ENCODE measurements around the gene MRPL16.

Gene MRPL16

GRCh38 chr11:59847626-59848025 is 37.0 kb upstream of the MRPL16 start:
- DNase-seq: no peak
- Histone ChIP-seq H3K36me3 (ENCODE audit: control insufficient read depth in 1 of 2, insufficient read depth in 2 of 2, low read depth in 1 of 2, low read length in 2 of 2) (no peaks in the 10 kb centered on the region), H3K9ac (ENCODE audit: low read length) (no peak overlapping the region), H4K8ac (ENCODE audit: low read length) (no peak overlapping the region), H3K4me2 (ENCODE audit: low read length, poor library complexity, severe bottlenecking) (no peak overlapping the region), H3K4me1 (ENCODE audit: control insufficient read depth, insufficient read depth, low read depth, low read length) (peaks cover 6% of the 10 kb centered on the region), H2BK12ac (ENCODE audit: low read length in 2 of 2) (no peak overlapping the region), H3K14ac (ENCODE audit: low read length in 2 of 2) (no peak overlapping the region), H3K27ac (ENCODE audit: low read length, poor library complexity, severe bottlenecking) (no peak overlapping the region), H3K4ac (ENCODE audit: low read depth in 1 of 2, low read length in 2 of 2) (no peak overlapping the region), H3K4me3 (ENCODE audit: insufficient read depth in 1 of 2, low read depth in 1 of 2, low read length in 2 of 2) (no peak overlapping the region), H3K23ac (ENCODE audit: low read length in 2 of 2) (no peak overlapping the region), H4K91ac (ENCODE audit: low read length) (no peak overlapping the region), H3K79me1 (replicated peaks; ENCODE audit: low read length, poor library complexity, severe bottlenecking) (no peaks in the 10 kb centered on the region), H2AFZ (ENCODE audit: low read depth, low read length) (no peak overlapping the region), H2BK15ac (ENCODE audit: low read depth, poor library complexity, severe bottlenecking) (no peak overlapping the region), H3K9me3 (ENCODE audit: control insufficient read depth, low read length) (no peaks in the 10 kb centered on the region), H3K18ac (ENCODE audit: low read depth in 1 of 2, low read length in 2 of 2) (no peak overlapping the region), H3K27me3 (ENCODE audit: control insufficient read depth in 1 of 2, insufficient read depth in 1 of 2, low read length in 2 of 2) (no peaks in the 10 kb centered on the region), H2BK120ac (ENCODE audit: low read depth, low read length) (no peak overlapping the region), H2AK5ac (ENCODE audit: low read length, severe bottlenecking) (no peak overlapping the region), H2BK5ac (ENCODE audit: low read depth, low read length, poor library complexity, severe bottlenecking) (no peak overlapping the region)
- WGBS: 71% methylated on average over 2 of the region's 3 CpGs

GRCh38 chr11:59846556-59846955 is 36.0 kb upstream of the MRPL16 start:
- no peaks in the 10 kb centered on the region for H3K9me3 ChIP-seq (ENCODE audit: control insufficient read depth, low read length)
- no peak overlapping the region for H3K14ac ChIP-seq (ENCODE audit: low read length in 2 of 2)
- H2BK120ac ChIP-seq (ENCODE audit: low read depth, low read length): no peak overlapping the region
- no peaks in the 10 kb centered on the region for H3K27me3 ChIP-seq (ENCODE audit: control insufficient read depth in 1 of 2, insufficient read depth in 1 of 2, low read length in 2 of 2)
- H2BK5ac ChIP-seq (ENCODE audit: low read depth, low read length, poor library complexity, severe bottlenecking): no peak overlapping the region
- no peak overlapping the region for H3K18ac ChIP-seq (ENCODE audit: low read depth in 1 of 2, low read length in 2 of 2)
- no peak overlapping the region for H3K23ac ChIP-seq (ENCODE audit: low read length in 2 of 2)
- no peak overlapping the region for H3K4me2 ChIP-seq (ENCODE audit: low read length, poor library complexity, severe bottlenecking)
- no peak overlapping the region for H2AFZ ChIP-seq (ENCODE audit: low read depth, low read length)
- no peak overlapping the region for H3K27ac ChIP-seq (ENCODE audit: low read length, poor library complexity, severe bottlenecking)
- no peak overlapping the region for H3K9ac ChIP-seq (ENCODE audit: low read length)
- no peak overlapping the region for H4K91ac ChIP-seq (ENCODE audit: low read length)
- no peaks in the 10 kb centered on the region for H3K79me1 ChIP-seq (replicated peaks; ENCODE audit: low read length, poor library complexity, severe bottlenecking)
- no peak overlapping the region for H3K4ac ChIP-seq (ENCODE audit: low read depth in 1 of 2, low read length in 2 of 2)
- H3K4me1 ChIP-seq (ENCODE audit: control insufficient read depth, insufficient read depth, low read depth, low read length): peaks cover 6% of the 10 kb centered on the region
- H3K4me3 ChIP-seq (ENCODE audit: insufficient read depth in 1 of 2, low read depth in 1 of 2, low read length in 2 of 2): no peak overlapping the region
- H2BK12ac ChIP-seq (ENCODE audit: low read length in 2 of 2): no peak overlapping the region
- WGBS: 49% methylated on average over 3 of the region's 5 CpGs
- H4K8ac ChIP-seq (ENCODE audit: low read length): no peak overlapping the region
- H2AK5ac ChIP-seq (ENCODE audit: low read length, severe bottlenecking): no peak overlapping the region
- H3K36me3 ChIP-seq (ENCODE audit: control insufficient read depth in 1 of 2, insufficient read depth in 2 of 2, low read depth in 1 of 2, low read length in 2 of 2): no peaks in the 10 kb centered on the region
- no peak for DNase-seq
- no peak overlapping the region for H2BK15ac ChIP-seq (ENCODE audit: low read depth, poor library complexity, severe bottlenecking)

GRCh38 chr11:59845399-59845798 is 34.8 kb upstream of the MRPL16 start, which contains the start of gene CBLIF:
TSS of gene CBLIF (minus strand) at chr11:59845499. CDS start at chr11:59845453, 46 bp downstream.
- H3K79me1 ChIP-seq (replicated peaks; ENCODE audit: low read length, poor library complexity, severe bottlenecking): no peaks in the 10 kb centered on the region
- no peak within 1 kb of the TSS for H2BK5ac ChIP-seq (ENCODE audit: low read depth, low read length, poor library complexity, severe bottlenecking)
- no peak within 1 kb of the TSS for H4K8ac ChIP-seq (ENCODE audit: low read length)
- no peak within 1 kb of the TSS for H3K23ac ChIP-seq (ENCODE audit: low read length in 2 of 2)
- H3K4me1 ChIP-seq (ENCODE audit: control insufficient read depth, insufficient read depth, low read depth, low read length): peaks cover 6% of the 10 kb centered on the region
- no peak within 1 kb of the TSS for H3K4me3 ChIP-seq (ENCODE audit: insufficient read depth in 1 of 2, low read depth in 1 of 2, low read length in 2 of 2)
- no peaks in the 10 kb centered on the region for H3K9me3 ChIP-seq (ENCODE audit: control insufficient read depth, low read length)
- H3K27ac ChIP-seq (ENCODE audit: low read length, poor library complexity, severe bottlenecking): no peak within 1 kb of the TSS
- no peak within 1 kb of the TSS for H2BK15ac ChIP-seq (ENCODE audit: low read depth, poor library complexity, severe bottlenecking)
- H4K91ac ChIP-seq (ENCODE audit: low read length): no peak within 1 kb of the TSS
- no peak within 1 kb of the TSS for H2AFZ ChIP-seq (ENCODE audit: low read depth, low read length)
- H2BK120ac ChIP-seq (ENCODE audit: low read depth, low read length): no peak within 1 kb of the TSS
- no peak within 1 kb of the TSS for H2BK12ac ChIP-seq (ENCODE audit: low read length in 2 of 2)
- H3K9ac ChIP-seq (ENCODE audit: low read length): no peak within 1 kb of the TSS
- no peaks in the 10 kb centered on the region for H3K27me3 ChIP-seq (ENCODE audit: control insufficient read depth in 1 of 2, insufficient read depth in 1 of 2, low read length in 2 of 2)
- WGBS: 93% methylated on average over 4 of the region's 4 CpGs
- no peak within 1 kb of the TSS for H3K14ac ChIP-seq (ENCODE audit: low read length in 2 of 2)
- H3K4me2 ChIP-seq (ENCODE audit: low read length, poor library complexity, severe bottlenecking): no peak within 1 kb of the TSS
- H3K36me3 ChIP-seq (ENCODE audit: control insufficient read depth in 1 of 2, insufficient read depth in 2 of 2, low read depth in 1 of 2, low read length in 2 of 2): no peaks in the 10 kb centered on the region
- no peak within 1 kb of the TSS for H3K18ac ChIP-seq (ENCODE audit: low read depth in 1 of 2, low read length in 2 of 2)
- H2AK5ac ChIP-seq (ENCODE audit: low read length, severe bottlenecking): peak within 1 kb of the TSS; percentile 19
- no peak within 1 kb of the TSS for H3K4ac ChIP-seq (ENCODE audit: low read depth in 1 of 2, low read length in 2 of 2)
- no peak for DNase-seq

GRCh38 chr11:59842316-59842715 is 31.7 kb upstream of the MRPL16 start:
- no peak overlapping the region for H2BK120ac ChIP-seq (ENCODE audit: low read depth, low read length)
- no peak overlapping the region for H2BK15ac ChIP-seq (ENCODE audit: low read depth, poor library complexity, severe bottlenecking)
- H3K36me3 ChIP-seq (ENCODE audit: control insufficient read depth in 1 of 2, insufficient read depth in 2 of 2, low read depth in 1 of 2, low read length in 2 of 2): no peaks in the 10 kb centered on the region
- H3K18ac ChIP-seq (ENCODE audit: low read depth in 1 of 2, low read length in 2 of 2): no peak overlapping the region
- H3K4me1 ChIP-seq (ENCODE audit: control insufficient read depth, insufficient read depth, low read depth, low read length): no peaks in the 10 kb centered on the region
- H4K91ac ChIP-seq (ENCODE audit: low read length): no peak overlapping the region
- no peak overlapping the region for H3K14ac ChIP-seq (ENCODE audit: low read length in 2 of 2)
- H3K79me1 ChIP-seq (replicated peaks; ENCODE audit: low read length, poor library complexity, severe bottlenecking): no peaks in the 10 kb centered on the region
- H3K27me3 ChIP-seq (ENCODE audit: control insufficient read depth in 1 of 2, insufficient read depth in 1 of 2, low read length in 2 of 2): no peaks in the 10 kb centered on the region
- no peak overlapping the region for H3K27ac ChIP-seq (ENCODE audit: low read length, poor library complexity, severe bottlenecking)
- no peak overlapping the region for H4K8ac ChIP-seq (ENCODE audit: low read length)
- no peak overlapping the region for H3K23ac ChIP-seq (ENCODE audit: low read length in 2 of 2)
- no peak overlapping the region for H2BK12ac ChIP-seq (ENCODE audit: low read length in 2 of 2)
- no peak overlapping the region for H2AK5ac ChIP-seq (ENCODE audit: low read length, severe bottlenecking)
- H2AFZ ChIP-seq (ENCODE audit: low read depth, low read length): no peak overlapping the region
- no peak overlapping the region for H3K9ac ChIP-seq (ENCODE audit: low read length)
- no peak overlapping the region for H2BK5ac ChIP-seq (ENCODE audit: low read depth, low read length, poor library complexity, severe bottlenecking)
- no peak overlapping the region for H3K4ac ChIP-seq (ENCODE audit: low read depth in 1 of 2, low read length in 2 of 2)
- no peak overlapping the region for H3K4me3 ChIP-seq (ENCODE audit: insufficient read depth in 1 of 2, low read depth in 1 of 2, low read length in 2 of 2)
- DNase-seq: no peak
- no peak overlapping the region for H3K4me2 ChIP-seq (ENCODE audit: low read length, poor library complexity, severe bottlenecking)
- no peaks in the 10 kb centered on the region for H3K9me3 ChIP-seq (ENCODE audit: control insufficient read depth, low read length)
- WGBS: 88% methylated on average over 12 of the region's 12 CpGs
